Esophagus (tissue), 2 donors: Measurements from ENCODE around the gene COL24A1. TPM values are rescaled to one million over a fixed set of nuclear protein-coding genes. Genes with fewer than 3 reads are reported as not detected.

Experiments
- H3K27ac ChIP-seq, 2 donors: one replicate each; pipeline ENCODE4 v1.5.1; 2013; ENCODE audit warnings: low read depth in 2 of 2, mild to moderate bottlenecking in 2 of 2, inconsistent platforms in 1 of 2, low read length in 1 of 2, moderate library complexity in 1 of 2
- H3K27me3 ChIP-seq, 2 donors: one replicate each; pipeline ENCODE4 v1.6.1; 2013; ENCODE audit warnings: low read length in 2 of 2, control low read depth in 1 of 2, mild to moderate bottlenecking in 1 of 2; ENCODE audit not compliant: insufficient read depth in 2 of 2, control insufficient read depth in 1 of 2
- H3K36me3 ChIP-seq, 2 donors: one replicate each; pipeline ENCODE4 v1.6.1; 2013; ENCODE audit warnings: low read length in 1 of 2; ENCODE audit not compliant: control insufficient read depth in 2 of 2, insufficient read depth in 2 of 2
- H3K4me1 ChIP-seq, 2 donors: one replicate each; pipeline ENCODE4 v1.6.1; 2013; ENCODE audit warnings: low read length in 1 of 2; ENCODE audit not compliant: control insufficient read depth in 2 of 2, insufficient read depth in 2 of 2
- H3K4me3 ChIP-seq, 2 donors: one replicate each; pipeline ENCODE4 v1.5.1; 2013; ENCODE audit warnings: low read length in 2 of 2, mild to moderate bottlenecking in 2 of 2, low read depth in 1 of 2, moderate library complexity in 1 of 2
- H3K9me3 ChIP-seq, 2 donors: one replicate each; pipeline ENCODE4 v1.6.1; 2013; ENCODE audit warnings: mild to moderate bottlenecking in 2 of 2, low read depth in 1 of 2, low read length in 1 of 2, moderate library complexity in 1 of 2; ENCODE audit not compliant: control insufficient read depth in 2 of 2, insufficient read depth in 1 of 2
- WGBS, 2 donors: extraction: QIAGEN DNeasy Blood & Tissue Kit; methylation state at CpG; one replicate each; pipeline ENCODE4 v1.1.7; 2013; 5-methylcytosine and 5-hydroxymethylcytosine counted together
- polyA plus RNA-seq, 2 donors: library from polyadenylated mRNA; stranded (reverse); fragments of 200-250 nt; gene quantifications; one replicate each; pipeline ENCODE4 v1.2.3, GENCODE V29; 2013
- donor health status: healthy with polysubstance abuse.
- donor health status: Bipolar disorder and iron deficiency.

Gene COL24A1
- polyA plus RNA-seq, 2 donors, result 0.14 to 0.16 TPM

DNA sequence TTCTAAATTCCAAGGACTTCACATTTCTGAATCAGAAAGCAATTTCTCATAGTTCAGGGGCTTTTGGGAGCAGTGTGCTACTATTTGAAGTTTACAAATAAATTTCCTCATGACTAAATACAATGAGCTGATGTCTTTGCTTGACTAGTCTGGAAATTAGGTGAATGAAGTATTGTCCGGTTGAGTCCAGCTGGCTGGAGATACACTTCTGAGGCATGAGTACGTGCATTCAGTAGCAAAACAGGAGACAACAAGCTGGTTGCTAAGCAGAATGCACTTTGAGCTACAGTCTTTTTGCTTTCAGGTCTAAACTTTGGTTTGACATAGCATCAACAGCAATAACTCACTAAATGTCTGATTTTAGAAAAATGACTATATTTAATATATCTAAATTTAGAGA lies 475.5 kb downstream of the COL24A1 start:
- H3K27me3 ChIP-seq, result no peaks in the 10 kb centered on the region
- no peaks in the 10 kb centered on the region for H3K36me3 ChIP-seq
- H3K4me3 ChIP-seq, result no peak overlapping the region
- no peaks in the 10 kb centered on the region for H3K9me3 ChIP-seq
- WGBS, 2 donors, result 48 to 50% methylated on average over 2 of the region's 2 CpGs
- H3K4me1 ChIP-seq, result no peaks in the 10 kb centered on the region
- H3K27ac ChIP-seq, result no peak overlapping the region

Other genes starting within 250 kb of the COL24A1 start
- gene ODF2L, start 239.6 kb upstream of the COL24A1 start, polyA plus RNA-seq, result 10 to 100 TPM; 12.1 to 47.9 TPM